HL-60 (cell line): ENCODE measurements around the gene NBL1.
A peak's percentile ranks its signal among the peaks of the same experiment; 100 is the strongest.

ENCODE experiments used
- DNase-seq, 2 experiments: peaks; one replicate each; pipeline ENCODE4 v3.0.0-alpha.2; 2010 to 2020; ENCODE audit warnings: low read depth in 1 of 2, low spot score in 1 of 2
- H3K27ac ChIP-seq: fragments of 250-450 bp; sonication (Bioruptor Pico); replicated peaks from 2 replicates; pipeline ENCODE4 v1.5.1; 2020; ENCODE audit warnings: mild to moderate bottlenecking, moderate library complexity
- H3K27me3 ChIP-seq: fragments of 250-450 bp; sonication (Bioruptor Pico); 2 replicates; pipeline ENCODE4 v1.5.1; 2021; ENCODE audit warnings: mild to moderate bottlenecking, moderate library complexity; ENCODE audit not compliant: insufficient read depth, poor library complexity, severe bottlenecking
- H3K4me3 ChIP-seq: replicated peaks from 2 replicates; pipeline ENCODE4 v1.5.1; 2011; ENCODE audit warnings: mild to moderate bottlenecking, control low read depth, low read length; ENCODE audit not compliant: insufficient read depth
- CTCF ChIP-seq: IDR thresholded peaks from one replicate; pipeline ENCODE4 v1.5.1; 2011; ENCODE audit warnings: low read length, control low read depth, inconsistent platforms; ENCODE audit not compliant: insufficient read depth
- GABPA ChIP-seq: IDR thresholded peaks from 2 replicates; pipeline ENCODE4 v1.6.1; 2012; ENCODE audit warnings: low read depth
- POLR2AphosphoS5 ChIP-seq: IDR thresholded peaks from 2 replicates; pipeline ENCODE4 v1.6.1; 2012; ENCODE audit warnings: low read depth
- REST ChIP-seq: IDR thresholded peaks from 2 replicates; pipeline ENCODE4 v1.6.1; 2012; ENCODE audit warnings: low read depth; ENCODE audit not compliant: insufficient replicate concordance
- SPI1 ChIP-seq: IDR thresholded peaks from 2 replicates; pipeline ENCODE4 v1.6.1; 2012; ENCODE audit warnings: low read depth, mild to moderate bottlenecking, borderline replicate concordance

NBL1 gene

GRCh38 chr1:19657511-19657910 lies 13.4 kb downstream of the NBL1 start:
- Histone ChIP-seq H3K4me3 (no peak overlapping the region), H3K27me3 (peaks cover 3% of the 10 kb centered on the region), H3K27ac (no peak overlapping the region)
- no peak for TF ChIP-seq POLR2AphosphoS5
- TF ChIP-seq GABPA = no peak
- TF ChIP-seq CTCF = no peak
- no peak for TF ChIP-seq REST
- TF ChIP-seq SPI1 = no peak
- no peak for DNase-seq

- Histone ChIP-seq H3K27me3 (peaks cover 8% of the 10 kb centered on the region), H3K4me3 (no peak overlapping the region), H3K27ac (no peak overlapping the region)
- TF ChIP-seq SPI1 (no peak), GABPA (no peak), CTCF (no peak), POLR2AphosphoS5 (no peak), REST (no peak)
- DNase-seq = no peak
These were observed 14.1 kb downstream of the NBL1 start for GRCh38 chr1:19658186-19658585.

- TF ChIP-seq GABPA (no peak), CTCF (peak; percentile 1)
- H3K27me3 ChIP-seq = peaks cover 34% of the 10 kb centered on the region
- no peak overlapping the region for H3K27ac ChIP-seq
- no peak for DNase-seq
- no peak overlapping the region for H3K4me3 ChIP-seq
These were observed 17.7 kb downstream of the NBL1 start for GRCh38 chr1:19661721-19662228.

GRCh38 chr1:19662313-19662712 lies 18.2 kb downstream of the NBL1 start:
- TF ChIP-seq POLR2AphosphoS5 (no peak), REST (no peak), GABPA (no peak), CTCF (no peak), SPI1 (no peak)
- Histone ChIP-seq H3K4me3 (no peak overlapping the region), H3K27me3 (peaks cover 37% of the 10 kb centered on the region), H3K27ac (no peak overlapping the region)
- no peak for DNase-seq
